ENCODE results near the gene USP34. TPM values are rescaled to one million over a fixed set of nuclear protein-coding genes. Genes with fewer than 3 reads are reported as not detected.

USP34 gene
- total RNA-seq, 4 donors from 2014 or later: 120 to 210 (median 157) TPM

- Histone ChIP-seq H3K4me1 (no peaks in the 10 kb centered on the region), H3K27ac (no peak overlapping the region), H3K36me3 (peaks cover 0 to 96% of the 10 kb centered on the region in 2 donors), H3K9me3 (no peaks in the 10 kb centered on the region), H3K27me3 (no peaks in the 10 kb centered on the region), H3K4me3 (no peak overlapping the region)
- no peak for TF ChIP-seq EP300 (IDR thresholded peaks at IDR 0.05)
- no peak for TF ChIP-seq POLR2AphosphoS5 (IDR thresholded peaks at IDR 0.05)
- no peak for TF ChIP-seq POLR2A (IDR thresholded peaks at IDR 0.05)
- TF ChIP-seq CTCF (IDR thresholded peaks at IDR 0.05): no peak
- WGBS, 2 donors (ENCODE audit: low coverage in 1 of 2): 88 to 100% methylated on average over 3 of the region's 3 CpGs
- no peak for ATAC-seq
Observed at GRCh38 chr2:61320181-61320580, 150.7 kb downstream of the USP34 start.

- Histone ChIP-seq H3K4me3 (no peak overlapping the region), H3K9me3 (no peaks in the 10 kb centered on the region), H3K4me1 (no peaks in the 10 kb centered on the region), H3K36me3 (peaks cover 0 to 93% of the 10 kb centered on the region in 2 donors), H3K27me3 (no peaks in the 10 kb centered on the region), H3K27ac (no peak overlapping the region)
- TF ChIP-seq EP300 (IDR thresholded peaks at IDR 0.05) (no peak), POLR2A (IDR thresholded peaks at IDR 0.05) (no peak), POLR2AphosphoS5 (IDR thresholded peaks at IDR 0.05) (no peak), CTCF (IDR thresholded peaks at IDR 0.05) (no peak)
- no peak for ATAC-seq
- WGBS, 2 donors (ENCODE audit: low coverage in 1 of 2): 88 to 100% methylated on average over 1 of the region's 1 CpG
Observed at GRCh38 chr2:61318553-61318952, 152.3 kb downstream of the USP34 start.

- TF ChIP-seq EP300 (IDR thresholded peaks at IDR 0.05): no peak
- no peak for TF ChIP-seq POLR2AphosphoS5 (IDR thresholded peaks at IDR 0.05)
- TF ChIP-seq POLR2A (IDR thresholded peaks at IDR 0.05): no peak
- TF ChIP-seq CTCF (IDR thresholded peaks at IDR 0.05): no peak
- H3K27me3 ChIP-seq: no peaks in the 10 kb centered on the region
- H3K4me3 ChIP-seq: no peak overlapping the region
- H3K36me3 ChIP-seq: peaks cover 0 to 73% of the 10 kb centered on the region in 2 donors
- no peak for ATAC-seq
- H3K4me1 ChIP-seq: no peaks in the 10 kb centered on the region
- no peak overlapping the region for H3K27ac ChIP-seq
- no peaks in the 10 kb centered on the region for H3K9me3 ChIP-seq
- 83% methylated on average over 3 of the region's 3 CpGs; no CpG with 5 or more reads in 1 of the 2 donors for WGBS, 2 donors (ENCODE audit: low coverage in 1 of 2)
Observed at GRCh38 chr2:61295981-61296380, 174.9 kb downstream of the USP34 start.

GRCh38 chr2:61291851-61292575, 178.9 kb downstream of the USP34 start:
- TF ChIP-seq POLR2A (IDR thresholded peaks at IDR 0.05) (no peak), POLR2AphosphoS5 (IDR thresholded peaks at IDR 0.05) (no peak)
- no peak for ATAC-seq
- no peaks in the 10 kb centered on the region for H3K27me3 ChIP-seq
- H3K9me3 ChIP-seq: no peaks in the 10 kb centered on the region
- H3K27ac ChIP-seq: no peak overlapping the region
- H3K4me1 ChIP-seq: no peaks in the 10 kb centered on the region
- no peak overlapping the region for H3K4me3 ChIP-seq
- WGBS, 2 donors (ENCODE audit: low coverage in 1 of 2): 85 to 96% methylated on average over 4 of the region's 5 CpGs
- peaks cover 0 to 69% of the 10 kb centered on the region in 2 donors for H3K36me3 ChIP-seq

- WGBS, 2 donors (ENCODE audit: low coverage in 1 of 2): 83 to 88% methylated on average over 8 of the region's 8 CpGs
- Histone ChIP-seq H3K27ac (no peak overlapping the region), H3K27me3 (no peaks in the 10 kb centered on the region), H3K4me1 (no peaks in the 10 kb centered on the region), H3K9me3 (no peaks in the 10 kb centered on the region), H3K4me3 (no peak overlapping the region), H3K36me3 (peaks cover 0 to 52% of the 10 kb centered on the region in 2 donors)
- TF ChIP-seq POLR2AphosphoS5 (IDR thresholded peaks at IDR 0.05) (no peak), EP300 (IDR thresholded peaks at IDR 0.05) (no peak), POLR2A (IDR thresholded peaks at IDR 0.05) (no peak), CTCF (IDR thresholded peaks at IDR 0.05) (no peak)
- ATAC-seq: no peak
Observed at GRCh38 chr2:61288070-61288841, 182.6 kb downstream of the USP34 start.

All from gastroesophageal sphincter (tissue), 4 donors.